SK-N-SH (cell line): Measurements from ENCODE around the gene PKP2. TPM values are rescaled to one million over a fixed set of nuclear protein-coding genes. Genes with fewer than 3 reads are reported as not detected.
A peak's percentile ranks its signal among the peaks of the same experiment; 100 is the strongest.

Experiments
- CTCF ChIA-PET: fragments of 300-600, 350-600 bp; formaldehyde crosslinking; extraction: SDS; loops from one replicate; lab custom pipeline; 2021; lab: Yijun Ruan, JAX
- POLR2A ChIA-PET: fragments of 350-600 bp; sonication (Branson Sonifier 250); formaldehyde crosslinking; extraction: SDS; loops from one replicate; lab custom pipeline; 2020; ENCODE audit warnings: antibody characterized with exemption, inconsistent platforms; lab: Yijun Ruan, JAX
- DNase-seq: peaks from one replicate; pipeline ENCODE4 v3.0.0; 2012
- H2AFZ ChIP-seq: fragments of 200-600 bp; sonication (generic); 2 replicates; pipeline ENCODE4 v1.8.1; 2016; ENCODE audit warnings: antibody characterized with exemption, mild to moderate bottlenecking, low read depth
- H3F3A ChIP-seq: fragments of 200-600 bp; sonication (generic); replicated peaks from 2 replicates; pipeline ENCODE3; 2016; ENCODE audit warnings: antibody characterized with exemption, mild to moderate bottlenecking; ENCODE audit not compliant: insufficient read depth
- H3K27ac ChIP-seq, 2 experiments: fragments of 200-500 bp in 1 of 2; fragments of 200-600 bp in 1 of 2; sonication (Bioruptor generic) in 1 of 2; sonication (generic), shearing (Covaris generic) in 1 of 2; 2 replicates each; pipeline versions ENCODE4 v1.5.1 to v1.6.1; 2014 to 2016; ENCODE audit warnings: low read depth in 2 of 2, inconsistent platforms in 1 of 2, low read length in 1 of 2, mild to moderate bottlenecking in 1 of 2, mixed read lengths in 1 of 2
- H3K27me3 ChIP-seq: fragments of 200-600 bp; sonication (generic), shearing (Covaris generic); 2 replicates; pipeline ENCODE4 v1.6.1; 2016; ENCODE audit warnings: mixed run types; ENCODE audit not compliant: insufficient read depth
- H3K36me3 ChIP-seq, 2 experiments: fragments of 200-500 bp in 1 of 2; fragments of 200-600 bp in 1 of 2; sonication (Bioruptor generic) in 1 of 2; sonication (generic) in 1 of 2; replicated peaks in 1 of 2; 2 replicates each; pipeline versions ENCODE3 to v1.5.1; 2014 to 2016; ENCODE audit warnings: low read length in 1 of 2, mild to moderate bottlenecking in 1 of 2; ENCODE audit not compliant: insufficient read depth in 2 of 2, control insufficient read depth in 1 of 2
- H3K4me1 ChIP-seq, 2 experiments: fragments of 200-500 bp in 1 of 2; fragments of 200-600 bp in 1 of 2; sonication (Bioruptor generic) in 1 of 2; sonication (generic), shearing (Covaris generic) in 1 of 2; 2 replicates each; pipeline versions ENCODE4 v1.5.1 to v1.6.1; 2014 to 2016; ENCODE audit warnings: low read depth in 1 of 2, low read length in 1 of 2, mixed run types in 1 of 2; ENCODE audit not compliant: insufficient read depth in 2 of 2, control insufficient read depth in 1 of 2
- H3K4me2 ChIP-seq: fragments of 200-600 bp; sonication (generic), shearing (Covaris generic); 2 replicates; pipeline ENCODE4 v1.6.1; 2017; ENCODE audit warnings: mixed run types
- H3K4me3 ChIP-seq, 2 experiments: fragments of 200-500 bp in 1 of 2; fragments of 200-600 bp in 1 of 2; sonication (Bioruptor generic) in 1 of 2; sonication (generic), shearing (Covaris generic) in 1 of 2; 2 replicates each; pipeline versions ENCODE4 v1.5.1 to v1.8.1; 2014 to 2016; ENCODE audit warnings: low read depth in 2 of 2, inconsistent platforms in 1 of 2, low read length in 1 of 2, mild to moderate bottlenecking in 1 of 2, mixed read lengths in 1 of 2, moderate library complexity in 1 of 2
- H3K79me2 ChIP-seq: fragments of 200-600 bp; sonication (generic); 2 replicates; pipeline ENCODE4 v1.8.1; 2017; ENCODE audit warnings: mild to moderate bottlenecking; ENCODE audit not compliant: insufficient read depth
- H3K9ac ChIP-seq: fragments of 200-600 bp; sonication (generic); 2 replicates; pipeline ENCODE4 v1.6.1; 2017; ENCODE audit warnings: mixed run types
- H3K9me2 ChIP-seq: fragments of 200-600 bp; sonication (generic); 2 replicates; pipeline ENCODE4 v1.6.1; 2017; ENCODE audit warnings: mixed run types
- H3K9me3 ChIP-seq: fragments of 200-600 bp; sonication (generic); 2 replicates; pipeline ENCODE4 v1.6.1; 2017; ENCODE audit warnings: mixed run types, mild to moderate bottlenecking, moderate library complexity
- H4K20me1 ChIP-seq: fragments of 200-600 bp; sonication (generic); 2 replicates; pipeline ENCODE4 v1.6.1; 2017; ENCODE audit warnings: mild to moderate bottlenecking, mixed run types; ENCODE audit not compliant: insufficient read depth
- EZH2phosphoT487 ChIP-seq: fragments of 200-600 bp; sonication (generic); IDR thresholded peaks from 2 replicates; pipeline ENCODE4 v1.6.1; 2017; ENCODE audit warnings: low read depth, mixed run types, mild to moderate bottlenecking, antibody characterized with exemption, moderate library complexity, borderline replicate concordance
- FOSL2 ChIP-seq: IDR thresholded peaks from 2 replicates; pipeline ENCODE4 v1.4.0; 2012; ENCODE audit warnings: low read depth, mild to moderate bottlenecking, moderate library complexity, borderline replicate concordance
- FOXM1 ChIP-seq: IDR thresholded peaks from 2 replicates; pipeline ENCODE4 v1.4.0; 2012; ENCODE audit warnings: low read depth, mild to moderate bottlenecking
- GABPA ChIP-seq: IDR thresholded peaks from 2 replicates; pipeline ENCODE4 v1.4.0; 2012; ENCODE audit warnings: low read depth, mild to moderate bottlenecking
- GATA2 ChIP-seq: sonication (generic); formaldehyde crosslinking; IDR thresholded peaks from 2 replicates; pipeline ENCODE4 v1.5.0; 2020; ENCODE audit warnings: mild to moderate bottlenecking, missing genetic modification reagents
- JUND ChIP-seq: IDR thresholded peaks from 2 replicates; pipeline ENCODE4 v1.4.0; 2012
- MXI1 ChIP-seq: IDR thresholded peaks from 2 replicates; pipeline ENCODE4 v1.6.1; 2012; ENCODE audit warnings: mild to moderate bottlenecking, low read depth, low read length, improper control_type of control experiment
- NFIC ChIP-seq: IDR thresholded peaks from 2 replicates; pipeline ENCODE4 v1.4.0; 2012; ENCODE audit warnings: borderline replicate concordance
- NRF1 ChIP-seq: IDR thresholded peaks from 2 replicates; pipeline ENCODE4 v1.6.1; 2012; ENCODE audit warnings: low read depth, mild to moderate bottlenecking, low read length
- RFX5 ChIP-seq: IDR thresholded peaks from 2 replicates; pipeline ENCODE4 v1.6.1; 2012; ENCODE audit warnings: mild to moderate bottlenecking, improper control_type of control experiment, low read length
- SIN3A ChIP-seq: IDR thresholded peaks from 2 replicates; pipeline ENCODE4 v1.6.1; 2012; ENCODE audit warnings: low read depth, mild to moderate bottlenecking, low read length, moderate library complexity, borderline replicate concordance
- TAF1 ChIP-seq: IDR thresholded peaks from 2 replicates; pipeline ENCODE4 v1.6.1; 2012; ENCODE audit warnings: low read depth, mild to moderate bottlenecking, low read length, moderate library complexity, borderline replicate concordance
- TCF12 ChIP-seq: IDR thresholded peaks from 2 replicates; pipeline ENCODE4 v1.4.0; 2012
- TEAD4 ChIP-seq: IDR thresholded peaks from 2 replicates; pipeline ENCODE4 v1.4.0; 2012; ENCODE audit warnings: mild to moderate bottlenecking, borderline replicate concordance; ENCODE audit not compliant: insufficient read depth
- WGBS: methylation state at CpG from one replicate; pipeline ENCODE4 v1.1.6; 2017; ENCODE audit warnings: low lambda C conversion rate; 5-methylcytosine and 5-hydroxymethylcytosine counted together
- polyA plus RNA-seq, 3 experiments: library from polyadenylated mRNA; depleted of rRNA; stranded (reverse); fragments of >200 nt; gene quantifications; 2 replicates each; pipeline ENCODE4 v1.2.3, GENCODE V29; 2012
- TF ChIP-seq, protein P1 (sequence below): fragments of 150-350 bp; IDR thresholded peaks from 2 replicates; pipeline ENCODE4 v1.6.1; 2017; ENCODE audit warnings: antibody characterized with exemption, low read length, low read depth, borderline replicate concordance
- TF ChIP-seq, protein P2 (sequence below): IDR thresholded peaks from 2 replicates; pipeline ENCODE4 v1.6.1; 2012; ENCODE audit warnings: mild to moderate bottlenecking, low read depth, low read length, moderate library complexity
- TF ChIP-seq, protein P3 (sequence below): fragments of 150-350 bp; IDR thresholded peaks from 2 replicates; pipeline ENCODE4 v1.6.1; 2016; ENCODE audit warnings: mild to moderate bottlenecking, low read depth, low read length

The PKP2 gene
- 0.06 and 0.10 TPM in 2 replicates for polyA plus RNA-seq (2012; rRNA removed)
- 0.10 and 0.14 TPM in 2 replicates for polyA plus RNA-seq (2012; cell fraction: cytosol; rRNA removed)
- polyA plus RNA-seq (2012; cell fraction: nucleus; rRNA removed) = 0.08 and 0.12 TPM in 2 replicates

- H2AFZ ChIP-seq = no peak within 1 kb of the TSS
- peak within 1 kb of the TSS; percentile 76 for H3K4me2 ChIP-seq
- peak; percentile 96 for DNase-seq
- no peaks in the 10 kb centered on the region for H3K36me3 ChIP-seq
- H3K4me3 ChIP-seq = peak within 1 kb of the TSS; percentile 48 to 56
- no peaks in the 10 kb centered on the region for H3K9me3 ChIP-seq
- H3K79me2 ChIP-seq = no peaks in the 10 kb centered on the region
- H3K9me2 ChIP-seq = no peaks in the 10 kb centered on the region
- no peak for TF ChIP-seq GATA2 (CRISPR knock-in tag)
- TF ChIP-seq GABPA = no peak
- TF ChIP-seq NRF1 = peak; percentile 43; the same call in 1 of the 2 replicates
- no peak for TF ChIP-seq JUND
- TF ChIP-seq, protein P1, sequence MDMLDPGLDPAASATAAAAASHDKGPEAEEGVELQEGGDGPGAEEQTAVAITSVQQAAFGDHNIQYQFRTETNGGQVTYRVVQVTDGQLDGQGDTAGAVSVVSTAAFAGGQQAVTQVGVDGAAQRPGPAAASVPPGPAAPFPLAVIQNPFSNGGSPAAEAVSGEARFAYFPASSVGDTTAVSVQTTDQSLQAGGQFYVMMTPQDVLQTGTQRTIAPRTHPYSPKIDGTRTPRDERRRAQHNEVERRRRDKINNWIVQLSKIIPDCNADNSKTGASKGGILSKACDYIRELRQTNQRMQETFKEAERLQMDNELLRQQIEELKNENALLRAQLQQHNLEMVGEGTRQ = no peak
- TF ChIP-seq, protein P2, sequence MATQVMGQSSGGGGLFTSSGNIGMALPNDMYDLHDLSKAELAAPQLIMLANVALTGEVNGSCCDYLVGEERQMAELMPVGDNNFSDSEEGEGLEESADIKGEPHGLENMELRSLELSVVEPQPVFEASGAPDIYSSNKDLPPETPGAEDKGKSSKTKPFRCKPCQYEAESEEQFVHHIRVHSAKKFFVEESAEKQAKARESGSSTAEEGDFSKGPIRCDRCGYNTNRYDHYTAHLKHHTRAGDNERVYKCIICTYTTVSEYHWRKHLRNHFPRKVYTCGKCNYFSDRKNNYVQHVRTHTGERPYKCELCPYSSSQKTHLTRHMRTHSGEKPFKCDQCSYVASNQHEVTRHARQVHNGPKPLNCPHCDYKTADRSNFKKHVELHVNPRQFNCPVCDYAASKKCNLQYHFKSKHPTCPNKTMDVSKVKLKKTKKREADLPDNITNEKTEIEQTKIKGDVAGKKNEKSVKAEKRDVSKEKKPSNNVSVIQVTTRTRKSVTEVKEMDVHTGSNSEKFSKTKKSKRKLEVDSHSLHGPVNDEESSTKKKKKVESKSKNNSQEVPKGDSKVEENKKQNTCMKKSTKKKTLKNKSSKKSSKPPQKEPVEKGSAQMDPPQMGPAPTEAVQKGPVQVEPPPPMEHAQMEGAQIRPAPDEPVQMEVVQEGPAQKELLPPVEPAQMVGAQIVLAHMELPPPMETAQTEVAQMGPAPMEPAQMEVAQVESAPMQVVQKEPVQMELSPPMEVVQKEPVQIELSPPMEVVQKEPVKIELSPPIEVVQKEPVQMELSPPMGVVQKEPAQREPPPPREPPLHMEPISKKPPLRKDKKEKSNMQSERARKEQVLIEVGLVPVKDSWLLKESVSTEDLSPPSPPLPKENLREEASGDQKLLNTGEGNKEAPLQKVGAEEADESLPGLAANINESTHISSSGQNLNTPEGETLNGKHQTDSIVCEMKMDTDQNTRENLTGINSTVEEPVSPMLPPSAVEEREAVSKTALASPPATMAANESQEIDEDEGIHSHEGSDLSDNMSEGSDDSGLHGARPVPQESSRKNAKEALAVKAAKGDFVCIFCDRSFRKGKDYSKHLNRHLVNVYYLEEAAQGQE = peak; percentile 75
- TF ChIP-seq EZH2phosphoT487 = no peak
- TF ChIP-seq FOSL2 = no peak
- TF ChIP-seq RFX5 = no peak
- H3K27me3 ChIP-seq = peaks cover 14% of the 10 kb centered on the region; the same call in 1 of the 2 replicates
- peaks cover 0 to 14% of the 10 kb centered on the region in 2 experiments; a peak in 2 of 4 replicates for H3K4me1 ChIP-seq
- ChIA-PET POLR2A (interaction anchor here (0.9 to 1.2 kb wide), 3 partner anchors 13 to 142 kb away, joined by 3 to 4 read pairs (median 4); partner anchors contain the start of gene YARS2), CTCF (interaction anchor here (0.6 to 2.4 kb wide), 5 partner anchors 14 to 325 kb away, joined by 3 to 22 read pairs (median 3); partner anchors contain the start of gene YARS2)
- no peaks in the 10 kb centered on the region for H3F3A ChIP-seq
- no peak within 1 kb of the TSS for H3K9ac ChIP-seq
- peak within 1 kb of the TSS in 1 of 2 experiments; percentile 50; a peak in 1 of 4 replicates for H3K27ac ChIP-seq
- H4K20me1 ChIP-seq = no peaks in the 10 kb centered on the region
- WGBS = 2% methylated on average over 9 of the region's 94 CpGs
Measured at GRCh38 chr12:32896432-32897280, at the start of gene PKP2. PKP2 (minus strand) TSS chr12:32896777; CDS start chr12:32896731, 46 bp downstream.

DNA sequence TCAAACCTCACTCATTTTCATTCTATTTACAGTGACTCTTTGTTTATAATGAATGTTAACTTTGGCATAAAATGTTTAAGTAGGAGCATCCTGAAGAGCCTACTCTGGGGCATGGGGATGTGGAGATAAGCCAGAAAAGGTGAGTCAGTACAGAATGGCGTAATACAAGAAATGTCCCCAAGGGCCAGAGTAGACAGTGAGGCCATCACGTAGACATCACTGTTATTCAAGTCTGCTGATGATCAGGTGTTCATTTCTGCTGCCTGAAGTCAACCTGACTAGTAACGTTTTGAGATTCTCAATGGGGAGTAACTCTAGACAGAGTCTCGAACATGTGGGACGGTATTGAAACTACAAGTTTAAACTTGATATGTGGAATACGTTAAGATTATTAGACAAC, 47.6 kb upstream of the PKP2 start:
- no peak for DNase-seq
- no peak for TF ChIP-seq NRF1
- no peak for TF ChIP-seq JUND
- no peak for TF ChIP-seq TAF1
- no peak for TF ChIP-seq TCF12
- no peak for TF ChIP-seq NFIC
- TF ChIP-seq FOXM1 = no peak
- TF ChIP-seq GABPA = no peak
- no peak for TF ChIP-seq TEAD4
- TF ChIP-seq, protein P3, sequence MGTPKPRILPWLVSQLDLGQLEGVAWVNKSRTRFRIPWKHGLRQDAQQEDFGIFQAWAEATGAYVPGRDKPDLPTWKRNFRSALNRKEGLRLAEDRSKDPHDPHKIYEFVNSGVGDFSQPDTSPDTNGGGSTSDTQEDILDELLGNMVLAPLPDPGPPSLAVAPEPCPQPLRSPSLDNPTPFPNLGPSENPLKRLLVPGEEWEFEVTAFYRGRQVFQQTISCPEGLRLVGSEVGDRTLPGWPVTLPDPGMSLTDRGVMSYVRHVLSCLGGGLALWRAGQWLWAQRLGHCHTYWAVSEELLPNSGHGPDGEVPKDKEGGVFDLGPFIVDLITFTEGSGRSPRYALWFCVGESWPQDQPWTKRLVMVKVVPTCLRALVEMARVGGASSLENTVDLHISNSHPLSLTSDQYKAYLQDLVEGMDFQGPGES = no peak
- TF ChIP-seq MXI1 = no peak
- no peak for TF ChIP-seq SIN3A
- no peak for TF ChIP-seq GATA2 (CRISPR knock-in tag)
- WGBS = 20% methylated on average over 6 of the region's 6 CpGs

More for the DNA sequence above, 47.6 kb upstream of the PKP2 start:
- H3K9me2 ChIP-seq = no peaks in the 10 kb centered on the region
- no peak overlapping the region for H2AFZ ChIP-seq
- no peak overlapping the region for H3K4me3 ChIP-seq
- ChIA-PET CTCF (interaction anchor here (1.2 to 2.5 kb wide), 2 partner anchors 187 to 189 kb away, joined by 5 to 11 read pairs; partner anchors contain the start of gene YARS2), POLR2A (no interaction called here)
- H3K79me2 ChIP-seq = no peaks in the 10 kb centered on the region
- no peak overlapping the region for H3K9ac ChIP-seq
- H3K27ac ChIP-seq = no peak overlapping the region
- no peaks in the 10 kb centered on the region for H3K4me1 ChIP-seq
- no peaks in the 10 kb centered on the region for H3K9me3 ChIP-seq
- H3K4me2 ChIP-seq = no peak overlapping the region
- no peaks in the 10 kb centered on the region for H3K36me3 ChIP-seq
- H3K27me3 ChIP-seq = no peaks in the 10 kb centered on the region
- peaks cover 3% of the 10 kb centered on the region for H3F3A ChIP-seq
- no peaks in the 10 kb centered on the region for H4K20me1 ChIP-seq
